ENCODE results near the gene AK2.
A peak's percentile ranks its signal among the peaks of the same experiment; 100 is the strongest.
"Not testable (repeated sequence)": the region's sequence is repeated elsewhere in the genome, so short reads cannot be mapped to it uniquely, and the experiment has no call there.

Gene AK2

GRCh38 chr1:33049371-33049770 lies 12.7 kb upstream of the AK2 start:
- peak in 1 of 2 donors; percentile 44 for DNase-seq (ENCODE audit: low read depth in 2 of 2)
- no peak overlapping the region for H3K4me3 ChIP-seq (replicated peaks in 1 of 2; ENCODE audit: low read depth in 2 of 2, low read length in 2 of 2)
- no peak for TF ChIP-seq CTCF (IDR thresholded peaks at IDR 0.05; ENCODE audit: low read depth, low read length)

GRCh38 chr1:33048426-33048825 lies 11.7 kb upstream of the AK2 start:
- TF ChIP-seq CTCF (IDR thresholded peaks at IDR 0.05; ENCODE audit: low read depth, low read length) = no peak
- DNase-seq (ENCODE audit: low read depth in 2 of 2) = no peak
- H3K4me3 ChIP-seq (replicated peaks in 1 of 2; ENCODE audit: low read depth in 2 of 2, low read length in 2 of 2) = no peak overlapping the region

GRCh38 chr1:33047839-33048305 lies 11.2 kb upstream of the AK2 start:
- no peak overlapping the region for H3K4me3 ChIP-seq (replicated peaks in 1 of 2; ENCODE audit: low read depth in 2 of 2, low read length in 2 of 2)
- no peak for TF ChIP-seq CTCF (IDR thresholded peaks at IDR 0.05; ENCODE audit: low read depth, low read length)
- peak in 1 of 2 donors; percentile 48 for DNase-seq (ENCODE audit: low read depth in 2 of 2)

- no peak for TF ChIP-seq CTCF (IDR thresholded peaks at IDR 0.05; ENCODE audit: low read depth, low read length)
- H3K4me3 ChIP-seq (replicated peaks in 1 of 2; ENCODE audit: low read depth in 2 of 2, low read length in 2 of 2) = no peak overlapping the region
- DNase-seq (ENCODE audit: low read depth in 2 of 2) = no peak
Observed at GRCh38 chr1:33047290-33047689, 10.6 kb upstream of the AK2 start.

- not testable (repeated sequence) for DNase-seq (ENCODE audit: low read depth in 2 of 2); H3K4me3 ChIP-seq (replicated peaks in 1 of 2; ENCODE audit: low read depth in 2 of 2, low read length in 2 of 2)
Observed at GRCh38 chr1:33046234-33046633, 9.6 kb upstream of the AK2 start.

- no peak overlapping the region for H3K4me3 ChIP-seq (replicated peaks in 1 of 2; ENCODE audit: low read depth in 2 of 2, low read length in 2 of 2)
- no peak for TF ChIP-seq CTCF (IDR thresholded peaks at IDR 0.05; ENCODE audit: low read depth, low read length)
- DNase-seq (ENCODE audit: low read depth in 2 of 2) = peak; percentile 23 to 33
Observed at GRCh38 chr1:33045814-33046213, 9.1 kb upstream of the AK2 start.

GRCh38 chr1:33045246-33045645 lies 8.6 kb upstream of the AK2 start:
- H3K4me3 ChIP-seq (replicated peaks in 1 of 2; ENCODE audit: low read depth in 2 of 2, low read length in 2 of 2) = no peak overlapping the region
- no peak for TF ChIP-seq CTCF (IDR thresholded peaks at IDR 0.05; ENCODE audit: low read depth, low read length)

More at GRCh38 chr1:33045246-33045645, 8.6 kb upstream of the AK2 start:
- peak in 1 of 2 donors; percentile 13 for DNase-seq (ENCODE audit: low read depth in 2 of 2)
